ENCODE results near the gene SYNE1.

Gene SYNE1

GRCh38 chr6:152229330-152229729 is 407.8 kb downstream of the SYNE1 start:
- DNase-seq (ENCODE audit: low read depth): no peak
- no peak overlapping the region for H3K4me3 ChIP-seq (ENCODE audit: low read depth, low read length)
- TF ChIP-seq CTCF (conservative IDR thresholded peaks at IDR 0.05; ENCODE audit: low read depth, low read length): no peak

GRCh38 chr6:152226119-152226518 is 411.0 kb downstream of the SYNE1 start:
- TF ChIP-seq CTCF (conservative IDR thresholded peaks at IDR 0.05; ENCODE audit: low read depth, low read length): no peak
- H3K4me3 ChIP-seq (ENCODE audit: low read depth, low read length): no peak overlapping the region
- DNase-seq (ENCODE audit: low read depth): no peak

DNA sequence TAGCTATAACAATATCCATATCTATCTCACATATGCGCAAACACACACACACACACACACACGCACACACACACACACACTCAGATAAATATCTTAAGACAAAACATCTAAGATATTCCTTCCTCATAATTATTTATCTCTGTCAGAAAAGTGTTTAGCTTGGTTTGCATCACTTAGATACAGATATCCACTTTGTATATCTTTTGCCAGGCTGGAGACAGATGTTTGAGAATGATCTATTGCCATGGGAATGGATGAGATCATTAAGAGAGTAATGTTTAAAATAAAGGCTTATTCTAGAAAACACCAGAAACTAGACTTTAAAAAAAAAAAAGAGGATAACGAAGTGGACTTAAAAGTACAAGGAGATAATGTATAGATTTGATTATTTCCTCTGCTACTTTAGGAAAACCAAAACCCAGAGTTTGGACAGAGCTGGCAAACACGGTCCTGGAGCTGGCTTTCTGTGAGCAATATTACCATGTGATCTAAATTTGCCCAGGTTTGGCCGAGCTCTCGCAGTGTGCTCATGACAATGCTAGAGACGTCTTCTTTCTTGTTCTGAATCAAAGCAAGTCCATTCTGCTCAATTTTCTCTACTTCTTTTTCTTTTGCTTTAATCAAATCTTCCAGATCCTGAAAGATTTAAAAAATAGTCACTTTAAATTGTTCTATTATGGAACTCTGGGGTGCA is 411.8 kb downstream of the SYNE1 start:
- DNase-seq (ENCODE audit: low read depth): peak; percentile 11
- TF ChIP-seq CTCF (conservative IDR thresholded peaks at IDR 0.05; ENCODE audit: low read depth, low read length): no peak
- H3K4me3 ChIP-seq (ENCODE audit: low read depth, low read length): no peak overlapping the region

GRCh38 chr6:152223636-152224035 is 413.5 kb downstream of the SYNE1 start:
- no peak for DNase-seq (ENCODE audit: low read depth)
- no peak overlapping the region for H3K4me3 ChIP-seq (ENCODE audit: low read depth, low read length)
- no peak for TF ChIP-seq CTCF (conservative IDR thresholded peaks at IDR 0.05; ENCODE audit: low read depth, low read length)

DNA sequence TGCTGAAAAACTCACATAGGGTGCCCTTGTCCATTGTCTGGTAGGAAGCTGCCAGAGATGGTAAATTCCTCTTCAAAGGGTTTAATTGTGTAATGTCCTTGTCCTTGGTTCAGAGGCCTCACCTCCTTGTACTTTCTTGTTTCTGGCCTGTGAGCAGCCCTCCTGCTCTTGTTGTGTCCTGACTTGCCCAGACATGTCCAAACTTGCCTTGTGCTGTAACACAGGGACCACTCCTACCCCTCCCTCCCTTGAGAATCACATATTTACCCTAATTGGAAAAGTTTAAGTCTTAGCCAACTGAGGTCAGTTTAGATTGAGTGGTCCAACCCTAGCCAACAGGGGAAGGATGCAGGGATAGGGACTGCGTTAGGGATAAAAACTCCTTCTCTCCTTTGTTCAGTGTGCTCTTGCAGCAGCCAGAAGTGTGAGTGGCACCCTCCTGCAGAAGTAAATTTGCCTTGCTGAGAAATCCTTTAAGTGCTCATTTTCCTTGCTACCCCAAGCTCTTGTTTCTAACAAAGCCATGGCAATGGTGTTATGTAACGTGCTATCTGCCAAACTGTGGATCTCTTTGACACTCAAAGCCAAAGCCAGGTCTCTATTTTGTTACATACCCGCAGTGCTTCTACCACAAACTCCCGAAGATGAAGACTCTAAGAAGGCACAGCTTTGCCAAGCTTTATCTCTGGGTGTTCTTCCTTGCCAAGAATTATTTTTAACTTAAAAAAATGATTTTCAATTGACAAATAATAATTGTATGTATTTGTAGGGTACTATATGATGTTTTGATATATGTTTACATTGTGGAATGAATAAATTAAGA is 415.1 kb downstream of the SYNE1 start:
- peak; percentile 4 for DNase-seq (ENCODE audit: low read depth)
- H3K4me3 ChIP-seq (ENCODE audit: low read depth, low read length): no peak overlapping the region
- no peak for TF ChIP-seq CTCF (conservative IDR thresholded peaks at IDR 0.05; ENCODE audit: low read depth, low read length)

GRCh38 chr6:152220786-152221185 is 416.4 kb downstream of the SYNE1 start:
- DNase-seq (ENCODE audit: low read depth): no peak
- no peak for TF ChIP-seq CTCF (conservative IDR thresholded peaks at IDR 0.05; ENCODE audit: low read depth, low read length)
- no peak overlapping the region for H3K4me3 ChIP-seq (ENCODE audit: low read depth, low read length)

Data from choroid plexus epithelial cell (primary cell).